ENCODE measurements around the gene NT5C.

- no peak for TF ChIP-seq POLR2AphosphoS5 (IDR thresholded peaks at IDR 0.05)
- TF ChIP-seq CTCF (IDR thresholded peaks at IDR 0.05): no peak
Observed at GRCh38 chr17:75109046-75109406, 22.5 kb downstream of the NT5C start.
